K562 (cell line): ENCODE measurements around the gene NRGN. TPM values are rescaled to one million over a fixed set of nuclear protein-coding genes. Genes with fewer than 3 reads are reported as not detected.

Experiments used
- ATAC-seq: fragments of 200-7000 bp; cut with Tn5 transposase; 3 replicates; pipeline ENCODE4 v1.9.1; 2020; ENCODE audit warnings: moderate library complexity
- BruUV-seq: library from RNA; stranded (reverse); fragments of 400-500 nt; replicated peaks from 2 replicates; lab custom pipeline; 2021; lab: Mats Ljungman, UMichigan
- CTCF ChIA-PET: fragments of 300-600 bp; formaldehyde crosslinking; extraction: SDS; loops from one replicate; lab custom pipeline; 2021; ENCODE audit warnings: low intra/inter-chr PET ratio; lab: Yijun Ruan, JAX
- POLR2A ChIA-PET: fragments of 300-600, 350-650 bp; sonication (Branson Sonifier 250); formaldehyde crosslinking; extraction: SDS; loops from one replicate; lab custom pipeline; 2021; ENCODE audit warnings: antibody characterized with exemption, inconsistent platforms; lab: Yijun Ruan, JAX
- DNase-seq, 4 experiments: peaks; one replicate each; pipeline versions ENCODE4 v3.0.0 to v3.0.0-alpha.2; 2011 to 2018; ENCODE audit warnings: low spot score in 3 of 4, mixed read lengths in 3 of 4; ENCODE audit errors: extremely low read depth in 1 of 4
- FAIRE-seq: peaks from 2 replicates; lab custom pipeline; 2011; peaks lifted over from hg19 to GRCh38; lab: Jason Lieb, UNC
- H2AFZ ChIP-seq: 2 replicates; pipeline ENCODE4 v1.6.0; 2011; ENCODE audit warnings: low read depth, low read length, control low read depth, inconsistent platforms
- H3K27ac ChIP-seq: fragments of 200-600 bp; 3 replicates; pipeline ENCODE4 v1.8.0; 2011; ENCODE audit warnings: low read depth, mild to moderate bottlenecking, control low read depth, inconsistent platforms, low read length, moderate library complexity, mixed read lengths; ENCODE audit errors: extremely low read depth
- H3K27me3 ChIP-seq, 2 experiments: fragments of 300-600 bp in 1 of 2; 2 replicates in 1 of 2; 3 replicates in 1 of 2; pipeline versions ENCODE4 v1.6.0 to v1.8.0; 2011; ENCODE audit warnings: inconsistent platforms in 2 of 2, low read length in 2 of 2, mild to moderate bottlenecking in 1 of 2, mixed read lengths in 1 of 2, moderate library complexity in 1 of 2; ENCODE audit not compliant: control insufficient read depth in 2 of 2, insufficient read depth in 2 of 2
- H3K36me3 ChIP-seq: fragments of 300-600 bp; 3 replicates; pipeline ENCODE4 v1.8.0; 2011; ENCODE audit warnings: mild to moderate bottlenecking, low read length, inconsistent platforms; ENCODE audit not compliant: control insufficient read depth, insufficient read depth
- H3K4me1 ChIP-seq, 2 experiments: fragments of 200-600 bp in 1 of 2; replicated peaks in 1 of 2; 2 replicates in 1 of 2; 3 replicates in 1 of 2; pipeline versions ENCODE4 v1.5.1 to v1.8.0; 2011; ENCODE audit warnings: inconsistent platforms in 2 of 2, low read length in 2 of 2, mild to moderate bottlenecking in 1 of 2, mixed read lengths in 1 of 2, moderate library complexity in 1 of 2; ENCODE audit not compliant: control insufficient read depth in 2 of 2, insufficient read depth in 2 of 2
- H3K4me2 ChIP-seq: 2 replicates; pipeline ENCODE4 v1.6.1; 2011; ENCODE audit warnings: low read length, control low read depth, inconsistent platforms, mixed read lengths; ENCODE audit not compliant: insufficient read depth
- H3K4me3 ChIP-seq: fragments of 200-600 bp; sonication (generic), shearing (Covaris generic); 2 replicates; pipeline ENCODE4 v1.5.1; 2016; ENCODE audit warnings: control low read depth, inconsistent platforms
- H3K79me2 ChIP-seq: fragments of 200-600 bp; 3 replicates; pipeline ENCODE4 v1.8.0; 2011; ENCODE audit warnings: low read length, inconsistent platforms; ENCODE audit not compliant: control insufficient read depth, insufficient read depth
- H3K9ac ChIP-seq, 2 experiments: 2 replicates each; pipeline versions ENCODE4 v1.6.0 to v1.6.1; 2011; ENCODE audit warnings: low read depth in 2 of 2, low read length in 2 of 2, control low read depth in 1 of 2, inconsistent platforms in 1 of 2, mild to moderate bottlenecking in 1 of 2, mixed read lengths in 1 of 2; ENCODE audit not compliant: insufficient read depth in 1 of 2
- H3K9me1 ChIP-seq: one replicate; pipeline ENCODE4 v1.6.0; 2011; ENCODE audit warnings: inconsistent platforms, mild to moderate bottlenecking, low read length, moderate library complexity; ENCODE audit not compliant: control insufficient read depth, insufficient read depth
- H3K9me3 ChIP-seq: replicated peaks from 2 replicates; pipeline ENCODE4 v1.5.1; 2011; ENCODE audit warnings: low read depth, low read length, inconsistent platforms; ENCODE audit not compliant: control insufficient read depth, insufficient read depth
- H4K20me1 ChIP-seq: replicated peaks from 2 replicates; pipeline ENCODE4 v1.6.1; 2011; ENCODE audit warnings: low read length, inconsistent platforms, mixed read lengths; ENCODE audit not compliant: control insufficient read depth, insufficient read depth
- ADNP ChIP-seq: fragments of 200-800 bp; sonication (Bioruptor generic); IDR thresholded peaks from 2 replicates; pipeline ENCODE4 v1.6.1; 2016; ENCODE audit warnings: missing genetic modification characterization, missing compliant biosample characterization
- BRF2 ChIP-seq: IDR thresholded peaks from 3 replicates; pipeline ENCODE4 v1.6.1; 2011; ENCODE audit warnings: borderline replicate concordance, mild to moderate bottlenecking; ENCODE audit not compliant: insufficient read length, insufficient read depth
- E2F3 ChIP-seq: fragments of 250-450 bp; sonication (Bioruptor Pico); IDR thresholded peaks from 2 replicates; pipeline ENCODE4 v1.4.0; 2020; ENCODE audit warnings: mild to moderate bottlenecking
- HINFP ChIP-seq: fragments of 450-650 bp; conservative IDR thresholded peaks from 2 replicates; pipeline ENCODE4 v1.6.1; 2016; ENCODE audit warnings: missing genetic modification characterization, low read depth, mild to moderate bottlenecking, control low read depth, missing compliant biosample characterization
- PPARD ChIP-seq: fragments of 250-450 bp; sonication (Bioruptor Pico); IDR thresholded peaks from 2 replicates; pipeline ENCODE4 v1.8.0; 2022; ENCODE audit warnings: inconsistent platforms, mild to moderate bottlenecking, moderate library complexity
- SAP30 ChIP-seq: fragments of 200-600 bp; sonication (generic); IDR thresholded peaks from 2 replicates; pipeline ENCODE4 v1.6.1; 2012; ENCODE audit warnings: borderline replicate concordance, low read depth, mild to moderate bottlenecking, moderate library complexity, low read length, control low read depth, inconsistent platforms; ENCODE audit not compliant: insufficient read depth, poor library complexity, severe bottlenecking
- U2AF1 ChIP-seq: fragments of 200-400 bp; formaldehyde crosslinking; optimal IDR thresholded peaks from 2 replicates; pipeline ENCODE3; 2017; ENCODE audit warnings: mild to moderate bottlenecking, low read depth, low read length, moderate library complexity
- ZNF140 ChIP-seq: fragments of 250-450 bp; sonication (Bioruptor Pico); IDR thresholded peaks from 2 replicates; pipeline ENCODE4 v1.8.0; 2021; ENCODE audit warnings: moderate library complexity, mild to moderate bottlenecking, inconsistent platforms
- ZNF644 ChIP-seq: fragments of 200-800 bp; sonication (Bioruptor generic); IDR thresholded peaks from 2 replicates; pipeline ENCODE4 v1.6.1; 2016; ENCODE audit warnings: low read depth, missing genetic modification characterization, missing compliant biosample characterization
- WGBS: fragments of 100-300 bp; shearing (Covaris generic); methylation state at CpG from one replicate; pipeline ENCODE4 v1.1.6; 2016; ENCODE audit warnings: low coverage, mixed read lengths; ENCODE audit not compliant: insufficient coverage; ENCODE audit errors: missing lambda C conversion rate; 5-methylcytosine and 5-hydroxymethylcytosine counted together
- in situ Hi-C: fragments of 300-500 bp; cut with MboI; formaldehyde crosslinking; loops from 4 replicates; pipeline ENCODE4 v1.15.0; 2018; ENCODE audit warnings: inconsistent platforms, mixed read lengths
- intact Hi-C: fragments of 100-400 bp; cut with micrococcal nuclease; formaldehyde crosslinking; loops from 2 replicates; pipeline ENCODE4 v1.14.2; 2022
- polyA plus RNA-seq, 8 experiments: library from polyadenylated mRNA; depleted of rRNA in 4 of 8; stranded (reverse) in 5 of 8; unstranded in 3 of 8; fragments of >200 nt; fragmentation: Nextera tagmentation in 2 of 8; fragmentation: Illumina TruSeq in 1 of 8; extraction: Ambion mirVana in 2 of 8; extraction: Trizol in 1 of 8; gene quantifications; 2 replicates each; pipeline versions ENCODE4 v1.2.1 to v1.2.3, GENCODE V29; 2011 to 2014; ENCODE audit warnings: inconsistent platforms in 1 of 8, missing spikeins in 1 of 8
- total RNA-seq, 7 experiments: library from RNA; depleted of rRNA in 6 of 7; stranded (reverse); fragments of >200 nt in 6 of 7; fragmentation: Illumina TruSeq in 2 of 7; extraction: Trizol in 2 of 7; gene quantifications; 2 replicates each; pipeline versions ENCODE4 v1.2.1 to v1.2.3, GENCODE V29; 2011 to 2021; ENCODE audit warnings: low replicate concordance in 1 of 7

NRGN gene
- total and polyA plus RNA-seq, 9 of the 15 experiments (the other 6 are each of a cell fraction or from before 2014, with no cell fraction given), result 0.29 to 7.8 (median 3.5) TPM; not detected in 2

GRCh38 chr11:124791626-124792341 is 52.0 kb downstream of the NRGN start:
- ChIA-PET CTCF (no interaction called here), POLR2A (interaction anchor here (0.6 to 1.9 kb wide), 2 partner anchors 12 to 29 kb away, joined by 3 to 4 read pairs; no protein-coding TSS in a partner anchor)
- no peak overlapping the region for H3K4me3 ChIP-seq
- no peak overlapping the region for H3K4me2 ChIP-seq
- in situ Hi-C loops (no loop called here), intact Hi-C loops (loop anchor here (2.0 kb wide), 1 partner anchor 147 kb away; no protein-coding TSS in a partner anchor)
- DNase-seq (no peak), FAIRE-seq (no peak), ATAC-seq (no peak)
- H3K36me3 ChIP-seq, result no peaks in the 10 kb centered on the region; the same call in 2 of the 3 replicates
- no peak overlapping the region for H3K9ac ChIP-seq
- no peaks in the 10 kb centered on the region for H3K27me3 ChIP-seq
- no peaks in the 10 kb centered on the region for H4K20me1 ChIP-seq
- no peaks in the 10 kb centered on the region for H3K4me1 ChIP-seq
- H2AFZ ChIP-seq, result no peak overlapping the region
- TF ChIP-seq ZNF140 (CRISPR knock-in tag) (no peak), ZNF644 (tag) (no peak), HINFP (no peak), U2AF1 (no peak), E2F3 (CRISPR knock-in tag) (no peak), PPARD (CRISPR knock-in tag) (no peak), ADNP (no peak), BRF2 (no peak), SAP30 (no peak)
- peaks cover 12% of the 10 kb centered on the region for H3K79me2 ChIP-seq
- BruUV-seq, result no TSS peak
- no peaks in the 10 kb centered on the region for H3K9me3 ChIP-seq
- 70% methylated on average over 4 of the region's 4 CpGs for WGBS
- no peak overlapping the region for H3K27ac ChIP-seq
- H3K9me1 ChIP-seq, result no peaks in the 10 kb centered on the region
